ENCODE data around the gene DMBT1.

DMBT1 gene

GRCh38 chr10:122674781-122675180, 114.2 kb downstream of the DMBT1 start:
- no peak for DNase-seq

- DNase-seq: no peak
These were observed 114.7 kb downstream of the DMBT1 start for GRCh38 chr10:122675278-122675677.

- DNase-seq: no peak
These were observed 117.7 kb downstream of the DMBT1 start for GRCh38 chr10:122678266-122678665.

DNA sequence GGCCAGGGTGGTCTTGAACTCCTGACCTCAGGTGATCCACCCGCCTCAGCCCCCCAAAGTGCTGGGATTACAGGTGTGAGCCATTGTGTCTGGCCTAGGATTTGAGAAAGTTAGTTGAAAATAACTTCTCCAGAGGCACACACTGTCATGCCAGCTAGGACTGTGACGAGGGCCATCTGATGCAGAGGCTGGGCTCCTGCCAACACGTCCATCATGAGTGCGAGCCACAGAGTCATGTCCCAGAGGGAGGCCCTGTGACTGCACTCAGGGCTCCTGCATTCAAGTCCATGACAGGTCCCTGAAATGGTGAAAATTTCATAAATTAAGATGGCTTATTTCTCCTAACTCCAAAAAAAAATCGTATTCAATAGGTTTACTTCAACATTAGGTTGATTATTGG, 122.0 kb downstream of the DMBT1 start:
- DNase-seq: no peak

GRCh38 chr10:122688293-122688989, 127.9 kb downstream of the DMBT1 start:
- no peak for DNase-seq

DNA sequence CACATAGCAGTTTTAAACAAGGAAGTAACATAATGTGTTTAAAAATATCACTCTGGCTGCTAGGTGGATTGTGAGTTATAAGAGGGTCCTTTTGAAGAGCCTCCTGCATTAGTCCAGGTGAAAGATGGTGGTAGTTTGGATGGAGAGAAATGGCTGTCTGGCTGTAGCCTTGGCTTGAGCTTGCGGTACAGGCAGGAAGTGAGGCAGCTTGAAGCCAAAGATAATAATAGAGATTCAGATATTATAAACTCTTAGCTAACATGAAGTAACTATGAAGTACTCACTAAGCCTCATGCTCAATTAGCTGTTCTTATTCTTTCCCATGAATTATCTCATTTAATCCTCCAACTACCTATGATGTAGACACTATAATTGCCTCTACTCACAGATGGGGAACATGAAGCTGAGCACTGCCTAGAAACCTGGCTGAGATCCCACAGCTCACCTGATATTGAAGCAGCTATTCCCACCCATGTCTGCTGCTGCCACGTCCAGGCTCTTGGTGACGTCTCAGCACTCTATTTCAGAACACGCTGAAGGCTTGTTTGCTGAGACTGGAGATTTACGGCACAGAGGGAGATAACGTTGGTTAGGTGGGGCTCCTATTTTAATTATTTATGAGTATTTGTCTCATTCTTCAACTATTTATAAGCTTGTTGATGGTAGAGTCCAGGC, 128.7 kb downstream of the DMBT1 start:
- no peak for DNase-seq

- no peak for DNase-seq
These were observed 132.2 kb downstream of the DMBT1 start for GRCh38 chr10:122692744-122693143.

Data from NCI-H1930 (cell line).